OCI-LY3 (cell line): ENCODE measurements around the gene PATE4.
"Not testable (repeated sequence)": the region's sequence is repeated elsewhere in the genome, so short reads cannot be mapped to it uniquely, and the experiment has no call there.

ENCODE experiments used
- H2AFZ ChIP-seq: fragments of 200-600, 300-600 bp; shearing (Covaris generic); 2 replicates; pipeline ENCODE4 v1.6.0; 2014; ENCODE audit warnings: antibody characterized with exemption, low read depth, low read length
- H3K27ac ChIP-seq: fragments of 200-600, 300-600 bp; sonication (generic); 2 replicates; pipeline ENCODE4 v1.5.1; 2014; ENCODE audit warnings: mild to moderate bottlenecking, low read length, moderate library complexity, mixed read lengths
- H3K27me3 ChIP-seq: fragments of 200-600, 300-600 bp; sonication (generic); 2 replicates; pipeline ENCODE4 v1.6.1; 2014; ENCODE audit warnings: low read depth, low read length, mixed read lengths
- H3K36me3 ChIP-seq: fragments of 200-600, 300-600 bp; sonication (generic); replicated peaks from 2 replicates; pipeline ENCODE3; 2014; ENCODE audit warnings: low read depth, low read length, mixed read lengths
- H3K4me1 ChIP-seq: fragments of 300-600, 200-600 bp; sonication (generic); 2 replicates; pipeline ENCODE4 v1.6.1; 2014; ENCODE audit warnings: low read length, mixed read lengths
- H3K4me2 ChIP-seq: fragments of 200-600, 300-600 bp; sonication (generic); 2 replicates; pipeline ENCODE4 v1.6.1; 2014; ENCODE audit warnings: low read length, mixed read lengths
- H3K4me3 ChIP-seq: fragments of 300-600, 200-600 bp; sonication (generic); 2 replicates; pipeline ENCODE4 v1.5.1; 2014; ENCODE audit warnings: antibody characterized with exemption, mild to moderate bottlenecking, low read length, moderate library complexity
- H3K79me2 ChIP-seq: fragments of 300-600, 200-600 bp; shearing (Covaris generic); 2 replicates; pipeline ENCODE4 v1.6.1; 2014; ENCODE audit warnings: mild to moderate bottlenecking, low read length, mixed read lengths
- H3K9ac ChIP-seq: fragments of 300-600, 200-600 bp; shearing (Covaris generic); 2 replicates; pipeline ENCODE4 v1.6.0; 2014; ENCODE audit warnings: mild to moderate bottlenecking, low read length, moderate library complexity
- H3K9me3 ChIP-seq: fragments of 200-600, 300-600 bp; shearing (Covaris generic); 2 replicates; pipeline ENCODE4 v1.6.1; 2014; ENCODE audit warnings: low read length, mixed read lengths; ENCODE audit not compliant: insufficient read depth
- H4K20me1 ChIP-seq: fragments of 200-600, 300-600 bp; sonication (generic); 2 replicates; pipeline ENCODE4 v1.6.1; 2016; ENCODE audit warnings: low read length, mixed read lengths; ENCODE audit not compliant: insufficient read depth
- CTCF ChIP-seq: fragments of 200-600, 300-600 bp; sonication (generic); IDR thresholded peaks from 2 replicates; pipeline ENCODE4 v1.5.1; 2014; ENCODE audit warnings: antibody characterized with exemption, low read length, low read depth
- EZH2phosphoT487 ChIP-seq: fragments of 200-600 bp; shearing (Covaris generic); IDR thresholded peaks from 2 replicates; pipeline ENCODE4 v1.6.1; 2018; ENCODE audit warnings: antibody characterized with exemption, mixed run types, low read depth

PATE4 gene

GRCh38 chr11:125835748-125836147, 2.6 kb downstream of the PATE4 start:
- Histone ChIP-seq H3K4me1 (no peaks in the 10 kb centered on the region), H3K9ac (no peak overlapping the region), H3K27ac (no peak overlapping the region), H3K4me2 (no peak overlapping the region), H2AFZ (no peak overlapping the region), H3K9me3 (no peaks in the 10 kb centered on the region), H3K4me3 (no peak overlapping the region), H3K27me3 (0 out of 2 replicates have a peak, but pooled peaks cover 5% of the 10 kb centered on the region), H3K36me3 (no peaks in the 10 kb centered on the region), H4K20me1 (no peaks in the 10 kb centered on the region), H3K79me2 (no peaks in the 10 kb centered on the region)
- no peak for TF ChIP-seq CTCF
- TF ChIP-seq EZH2phosphoT487, result no peak

GRCh38 chr11:125842321-125842948, 9.3 kb downstream of the PATE4 start:
- Histone ChIP-seq H4K20me1 (no peaks in the 10 kb centered on the region), H3K9ac (no peak overlapping the region), H3K4me3 (no peak overlapping the region), H3K79me2 (no peaks in the 10 kb centered on the region), H3K4me1 (no peaks in the 10 kb centered on the region), H3K27me3 (no peaks in the 10 kb centered on the region), H3K36me3 (no peaks in the 10 kb centered on the region), H3K4me2 (no peak overlapping the region), H3K9me3 (no peaks in the 10 kb centered on the region; the same call in 1 of the 2 replicates), H3K27ac (no peak overlapping the region), H2AFZ (no peak overlapping the region)
- TF ChIP-seq EZH2phosphoT487, result no peak
- no peak for TF ChIP-seq CTCF

- no peaks in the 10 kb centered on the region; the same call in 1 of the 2 replicates for H3K9me3 ChIP-seq
These were observed 13.1 kb downstream of the PATE4 start for GRCh38 chr11:125846188-125846587.

GRCh38 chr11:125857670-125858069, 24.6 kb downstream of the PATE4 start:
- not testable (repeated sequence) for H3K79me2 ChIP-seq

More at GRCh38 chr11:125846188-125846587, 13.1 kb downstream of the PATE4 start:
- H3K9ac ChIP-seq, result no peak overlapping the region
- TF ChIP-seq EZH2phosphoT487, result no peak
- no peak for TF ChIP-seq CTCF
- no peaks in the 10 kb centered on the region for H3K4me1 ChIP-seq
- no peaks in the 10 kb centered on the region for H3K79me2 ChIP-seq
- H3K27me3 ChIP-seq, result no peaks in the 10 kb centered on the region
- H3K27ac ChIP-seq, result no peak overlapping the region
- H3K36me3 ChIP-seq, result no peaks in the 10 kb centered on the region
- no peak overlapping the region for H2AFZ ChIP-seq
- H3K4me2 ChIP-seq, result no peak overlapping the region
- H4K20me1 ChIP-seq, result no peaks in the 10 kb centered on the region
- H3K4me3 ChIP-seq, result no peak overlapping the region

GRCh38 chr11:125862786-125863185, 29.7 kb downstream of the PATE4 start:
- not testable (repeated sequence) for H3K9ac ChIP-seq, H3K27ac ChIP-seq, H4K20me1 ChIP-seq, H3K79me2 ChIP-seq, H3K4me1 ChIP-seq, H3K27me3 ChIP-seq, H3K4me3 ChIP-seq, H3K9me3 ChIP-seq, H3K4me2 ChIP-seq, H2AFZ ChIP-seq, H3K36me3 ChIP-seq

More at GRCh38 chr11:125857670-125858069, 24.6 kb downstream of the PATE4 start:
- H3K4me1 ChIP-seq, H3K9me3 ChIP-seq, H3K27ac ChIP-seq, H3K36me3 ChIP-seq, H3K4me2 ChIP-seq, H3K27me3 ChIP-seq, H3K9ac ChIP-seq, H3K4me3 ChIP-seq, H4K20me1 ChIP-seq, H2AFZ ChIP-seq: not testable (repeated sequence)

GRCh38 chr11:125865354-125865753, 32.2 kb downstream of the PATE4 start:
- H3K4me3 ChIP-seq, H3K27ac ChIP-seq, H3K9me3 ChIP-seq, H3K4me1 ChIP-seq, H2AFZ ChIP-seq, H4K20me1 ChIP-seq, H3K27me3 ChIP-seq, H3K79me2 ChIP-seq, H3K4me2 ChIP-seq, H3K9ac ChIP-seq, H3K36me3 ChIP-seq: not testable (repeated sequence)
